GM18870 (cell line): ENCODE results near the gene CPT1C.

ENCODE experiments used
- ATAC-seq: cut with Tn5 transposase; IDR thresholded peaks from one replicate; pipeline ENCODE4 v1.9.1; 2021; ENCODE audit warnings: moderate library complexity; ENCODE audit not compliant: unreplicated experiment

The CPT1C gene

DNA sequence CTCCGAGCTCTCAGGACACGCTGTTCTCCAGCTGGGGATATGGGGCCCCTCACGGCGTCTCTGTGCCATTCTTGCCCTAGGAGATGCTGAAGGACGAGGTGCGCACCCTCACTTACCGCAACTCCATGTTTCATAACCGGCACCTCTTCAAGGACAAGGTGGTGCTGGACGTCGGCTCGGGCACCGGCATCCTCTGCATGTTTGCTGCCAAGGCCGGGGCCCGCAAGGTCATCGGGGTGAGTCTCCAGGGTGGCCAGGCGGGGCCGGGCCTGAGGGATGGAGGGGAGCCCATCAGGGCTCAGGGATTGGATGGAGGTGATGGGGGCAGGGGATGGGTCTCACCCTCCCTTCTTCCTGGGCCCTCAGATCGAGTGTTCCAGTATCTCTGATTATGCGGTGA is 9.1 kb upstream of the CPT1C start:
- ATAC-seq = no peak

DNA sequence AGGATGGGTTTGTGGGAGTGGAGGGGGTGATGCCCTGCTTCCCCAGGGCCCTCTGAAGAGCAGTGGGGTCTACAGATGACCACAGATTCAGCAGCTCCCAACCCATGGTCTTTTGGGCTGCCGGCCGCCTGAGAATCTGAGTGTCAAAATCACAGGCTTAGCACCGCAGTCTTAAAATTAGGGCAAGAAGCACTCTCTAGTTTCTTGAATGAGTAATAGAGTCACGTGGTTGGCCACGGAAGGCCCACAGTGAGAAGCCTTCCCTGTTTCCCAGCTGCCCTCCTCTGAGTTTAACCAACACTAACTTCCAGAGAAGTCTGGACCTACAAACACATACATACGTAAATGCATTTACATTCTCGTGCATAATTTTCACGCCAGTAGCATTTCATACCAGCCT is 8.6 kb upstream of the CPT1C start:
- ATAC-seq = no peak

DNA sequence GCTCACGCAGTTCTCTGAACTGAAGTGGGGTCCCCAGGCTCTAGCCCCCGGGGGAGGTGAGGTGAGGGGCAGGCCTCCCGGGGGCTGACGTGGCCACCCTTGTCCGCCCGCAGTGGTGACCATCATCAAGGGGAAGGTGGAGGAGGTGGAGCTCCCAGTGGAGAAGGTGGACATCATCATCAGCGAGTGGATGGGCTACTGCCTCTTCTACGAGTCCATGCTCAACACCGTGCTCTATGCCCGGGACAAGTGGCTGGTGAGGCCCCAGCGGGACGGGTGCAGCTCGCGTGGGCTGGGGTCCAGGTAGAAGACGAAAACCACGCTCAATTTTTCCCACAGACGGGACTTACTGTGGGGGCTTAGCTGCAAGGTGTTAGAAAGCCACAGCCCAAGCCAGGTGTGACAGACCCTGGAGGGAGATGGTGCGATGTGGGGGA is 7.1 kb upstream of the CPT1C start:
- ATAC-seq = no peak

DNA sequence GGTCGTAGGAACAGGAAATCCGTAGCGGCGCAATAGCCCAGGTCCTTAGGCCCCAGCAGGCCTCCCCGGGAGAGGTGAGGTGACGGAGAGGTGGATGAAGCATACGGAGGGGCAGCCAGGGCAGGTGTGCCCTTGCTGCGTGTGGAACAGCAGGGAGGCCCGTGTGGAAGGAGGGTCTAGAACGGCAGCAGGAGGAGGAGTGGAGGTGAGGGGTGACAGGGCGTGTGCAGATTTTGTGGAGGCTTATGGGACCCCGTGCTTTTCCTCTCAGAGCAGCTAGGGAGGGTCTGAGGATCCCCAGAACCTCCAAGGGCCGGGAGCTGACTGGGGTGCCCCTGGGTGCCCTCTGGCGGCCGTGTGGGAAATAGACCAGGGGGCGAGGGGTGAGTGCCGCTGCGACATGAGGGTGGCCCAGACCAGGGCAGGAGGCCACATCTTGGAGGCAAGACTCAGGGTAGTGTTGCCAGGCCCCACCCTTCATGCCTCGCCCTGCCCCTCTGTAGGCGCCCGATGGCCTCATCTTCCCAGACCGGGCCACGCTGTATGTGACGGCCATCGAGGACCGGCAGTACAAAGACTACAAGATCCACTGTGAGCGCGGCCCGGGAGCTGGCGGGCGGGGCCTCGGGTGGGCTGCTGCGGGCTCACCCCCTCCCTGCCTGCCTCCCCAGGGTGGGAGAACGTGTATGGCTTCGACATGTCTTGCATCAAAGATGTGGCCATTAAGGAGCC is 6.5 kb upstream of the CPT1C start:
- ATAC-seq = no peak

DNA sequence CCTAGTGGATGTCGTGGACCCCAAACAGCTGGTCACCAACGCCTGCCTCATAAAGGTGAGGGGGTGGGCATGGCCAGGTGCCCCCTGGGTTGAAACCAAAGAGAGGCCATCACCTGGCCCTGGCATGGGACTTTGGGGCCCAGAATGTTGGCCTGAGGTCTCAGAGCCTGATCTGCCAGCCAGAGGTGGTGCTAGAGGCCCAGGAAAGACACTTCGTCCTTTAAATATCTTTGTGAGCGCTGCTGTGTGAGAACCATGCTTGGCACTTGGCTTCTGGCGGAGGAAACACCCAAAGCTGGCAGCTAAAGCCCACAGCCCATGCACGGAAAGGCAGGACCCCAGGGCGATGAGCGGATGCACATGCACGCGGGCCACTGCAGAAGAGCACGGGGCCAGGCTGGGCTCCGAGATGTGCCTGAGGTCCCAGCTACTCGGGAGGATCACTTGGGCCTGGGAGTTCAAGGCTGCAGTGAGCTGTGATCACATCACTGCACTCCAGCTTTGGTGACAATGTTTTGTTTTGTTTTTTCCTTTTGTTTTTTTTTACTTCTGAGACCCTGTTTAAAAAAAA is 5.8 kb upstream of the CPT1C start:
- no peak for ATAC-seq

DNA sequence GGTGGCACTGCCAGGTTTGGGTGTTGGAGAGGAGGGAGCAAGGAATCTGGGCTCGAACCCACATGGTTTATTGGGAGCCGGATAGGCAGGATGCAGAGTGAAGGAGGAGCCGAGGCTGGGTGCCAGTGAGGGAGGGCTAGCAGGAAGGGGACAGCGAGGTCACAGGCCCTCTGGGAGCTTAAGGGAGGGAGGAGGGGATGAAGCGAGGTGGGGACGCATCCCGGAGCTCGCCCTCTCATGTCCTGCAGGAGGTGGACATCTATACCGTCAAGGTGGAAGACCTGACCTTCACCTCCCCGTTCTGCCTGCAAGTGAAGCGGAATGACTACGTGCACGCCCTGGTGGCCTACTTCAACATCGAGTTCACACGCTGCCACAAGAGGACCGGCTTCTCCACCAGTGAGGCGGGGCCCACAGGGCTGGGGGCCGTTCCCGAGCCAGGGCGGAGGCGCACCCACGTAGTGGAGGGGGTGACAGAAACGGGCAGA is 5.0 kb upstream of the CPT1C start:
- no peak for ATAC-seq

DNA sequence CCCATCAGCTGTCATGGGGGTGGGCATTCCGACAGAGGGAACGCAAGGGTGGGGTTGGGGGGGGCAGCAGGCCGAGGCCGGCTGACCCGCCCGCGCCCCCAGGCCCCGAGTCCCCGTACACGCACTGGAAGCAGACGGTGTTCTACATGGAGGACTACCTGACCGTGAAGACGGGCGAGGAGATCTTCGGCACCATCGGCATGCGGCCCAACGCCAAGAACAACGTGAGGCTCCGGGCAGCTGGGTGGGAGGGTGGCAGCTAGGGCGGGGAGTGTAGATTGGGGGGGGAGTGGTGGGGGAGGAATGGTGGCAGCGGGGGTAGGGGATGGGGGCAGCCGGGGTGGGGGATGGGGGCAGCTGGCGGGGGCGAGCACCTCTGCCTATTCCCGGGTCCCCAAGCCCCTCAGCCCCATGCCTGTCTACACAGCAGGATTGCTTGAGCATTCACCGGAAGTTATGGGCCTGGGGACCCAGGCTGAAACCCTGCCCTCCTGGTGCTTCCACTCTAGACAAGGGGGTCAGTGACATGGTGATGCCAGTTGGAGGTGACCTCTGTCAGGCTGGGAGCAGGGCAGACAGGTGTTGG is 4.3 kb upstream of the CPT1C start:
- no peak for ATAC-seq

DNA sequence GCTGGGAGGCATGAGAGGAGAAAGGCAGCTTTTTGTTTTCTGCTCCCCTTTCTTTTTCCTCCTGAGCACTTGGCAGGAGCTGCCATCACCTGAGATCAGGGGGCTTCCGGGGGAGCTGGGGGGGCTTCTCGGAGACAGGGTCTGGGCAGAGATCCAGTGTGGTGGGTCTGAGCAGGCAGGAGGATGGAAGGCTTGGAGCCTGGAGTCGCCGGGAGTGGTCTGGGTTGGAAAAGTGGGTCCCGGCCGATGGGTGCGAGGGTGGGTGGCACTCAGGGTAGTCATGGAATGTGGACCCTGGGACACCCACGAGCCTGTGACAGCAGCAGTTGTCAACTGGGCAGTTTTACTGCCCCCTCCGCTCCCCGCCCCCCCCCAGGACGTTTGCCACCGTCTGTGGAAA is 3.8 kb upstream of the CPT1C start:
- no peak for ATAC-seq

DNA sequence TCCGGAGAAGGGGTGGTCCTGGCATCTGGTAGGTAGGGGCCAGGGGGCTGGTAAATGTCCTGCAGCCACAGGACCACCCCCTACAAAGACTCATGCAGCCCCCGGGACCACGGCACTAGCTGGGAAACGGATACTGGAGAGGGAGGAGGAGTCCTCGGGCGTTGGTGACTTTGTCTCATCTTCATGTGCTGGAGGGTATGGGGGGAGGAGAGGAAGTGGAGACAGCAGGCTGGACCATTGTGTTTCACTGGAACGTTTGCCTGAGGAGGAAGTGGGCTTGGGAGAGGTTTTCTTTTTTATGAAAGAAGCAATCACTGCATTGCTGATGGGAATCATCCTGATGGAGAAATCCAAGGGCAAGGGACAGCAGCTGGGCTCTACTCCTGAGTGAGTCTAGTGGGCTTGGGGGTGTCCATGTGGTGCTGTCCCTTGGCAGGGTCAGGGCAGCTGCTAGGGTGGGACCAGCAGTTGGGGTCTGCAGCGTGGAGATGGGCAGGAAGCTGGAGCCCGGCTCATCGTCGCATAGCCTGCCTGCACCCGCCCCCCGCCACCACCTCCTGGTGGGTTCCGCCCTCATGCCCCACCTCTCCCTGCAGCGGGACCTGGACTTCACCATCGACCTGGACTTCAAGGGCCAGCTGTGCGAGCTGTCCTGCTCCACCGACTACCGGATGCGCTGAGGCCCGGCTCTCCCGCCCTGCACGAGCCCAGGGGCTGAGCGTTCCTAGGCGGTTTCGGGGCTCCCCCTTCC is 3.2 kb upstream of the CPT1C start:
- no peak for ATAC-seq

DNA sequence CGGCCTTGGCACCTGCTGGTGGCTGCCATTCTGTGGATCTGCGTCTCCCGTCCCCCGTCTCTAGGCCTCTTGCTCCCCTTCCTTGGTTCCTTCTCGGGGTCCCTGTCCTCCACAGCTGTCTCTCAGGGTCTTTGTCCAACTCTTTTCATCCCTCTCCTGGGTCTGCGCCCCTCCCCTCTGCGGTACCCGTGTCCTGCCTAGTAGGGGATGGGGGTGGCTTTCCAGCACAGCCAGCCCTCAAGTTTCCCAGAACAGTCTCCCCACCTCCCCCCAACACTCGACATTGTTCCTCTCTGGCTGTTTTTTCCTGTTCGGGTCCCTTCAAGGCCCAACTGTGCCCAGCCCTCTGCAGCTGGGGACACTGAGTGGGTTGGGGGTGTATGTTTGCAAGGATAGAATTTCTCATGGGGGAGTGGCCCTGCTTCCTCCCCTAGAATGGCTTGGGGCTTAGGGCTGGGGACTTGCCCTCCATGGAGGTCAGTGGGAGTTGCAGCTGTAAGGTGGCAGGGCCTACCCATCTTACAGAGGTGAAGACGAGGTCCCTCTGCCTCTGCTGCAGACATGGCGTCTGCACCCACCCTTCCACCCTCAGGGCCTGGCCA is 2.3 kb upstream of the CPT1C start:
- no peak for ATAC-seq

DNA sequence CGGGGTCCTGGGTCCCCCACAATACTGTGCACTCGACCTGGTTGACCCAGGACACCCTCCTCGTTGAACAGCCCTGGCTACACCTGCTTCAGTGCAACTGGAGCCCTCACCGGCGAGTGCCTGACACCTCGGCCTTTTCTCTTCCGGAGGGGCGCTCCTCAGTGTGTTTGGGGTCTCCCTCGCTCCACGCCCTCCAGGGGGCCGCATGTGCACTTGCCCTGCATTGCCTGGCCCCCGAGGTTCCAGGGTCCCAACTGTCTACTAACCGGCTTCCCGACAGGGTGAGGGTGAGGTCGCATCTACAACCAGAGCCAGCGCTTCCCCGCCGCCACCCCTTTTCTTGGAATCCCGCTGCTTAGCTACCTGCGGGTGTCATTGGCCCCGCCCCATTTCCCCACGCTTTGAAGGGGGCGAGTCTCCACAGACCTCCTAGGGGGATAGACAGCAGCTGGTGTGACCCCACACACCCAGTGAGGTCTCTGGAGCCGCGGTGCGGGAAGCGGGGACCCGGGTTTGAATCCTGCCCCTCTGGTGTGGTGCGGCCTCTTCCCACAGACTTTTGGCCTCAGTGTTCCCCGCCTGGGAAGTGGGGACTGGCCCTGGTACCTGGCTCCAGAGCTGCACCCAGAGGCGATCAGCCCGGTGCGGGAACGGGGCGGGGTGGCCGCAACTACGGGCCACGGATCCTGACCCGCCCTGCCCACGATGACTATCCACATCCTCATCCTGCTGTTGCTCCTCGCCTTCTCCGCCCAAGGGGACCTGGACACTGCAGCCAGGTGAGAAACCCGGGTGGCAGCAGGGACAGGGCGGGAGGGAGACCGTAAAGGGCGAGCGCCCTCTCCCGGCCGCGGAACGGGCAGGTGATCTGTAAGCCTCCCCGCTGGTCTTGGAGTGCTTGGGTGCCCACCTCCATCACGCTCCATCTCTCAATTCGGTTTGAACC is 1.5 kb upstream of the CPT1C start, which contains the start of gene ADM5:
TSS of gene ADM5 (plus strand) at position 462 of the 946 bp plus-strand sequence. CDS start at position 706, 244 bp downstream.
- ATAC-seq = no peak

DNA sequence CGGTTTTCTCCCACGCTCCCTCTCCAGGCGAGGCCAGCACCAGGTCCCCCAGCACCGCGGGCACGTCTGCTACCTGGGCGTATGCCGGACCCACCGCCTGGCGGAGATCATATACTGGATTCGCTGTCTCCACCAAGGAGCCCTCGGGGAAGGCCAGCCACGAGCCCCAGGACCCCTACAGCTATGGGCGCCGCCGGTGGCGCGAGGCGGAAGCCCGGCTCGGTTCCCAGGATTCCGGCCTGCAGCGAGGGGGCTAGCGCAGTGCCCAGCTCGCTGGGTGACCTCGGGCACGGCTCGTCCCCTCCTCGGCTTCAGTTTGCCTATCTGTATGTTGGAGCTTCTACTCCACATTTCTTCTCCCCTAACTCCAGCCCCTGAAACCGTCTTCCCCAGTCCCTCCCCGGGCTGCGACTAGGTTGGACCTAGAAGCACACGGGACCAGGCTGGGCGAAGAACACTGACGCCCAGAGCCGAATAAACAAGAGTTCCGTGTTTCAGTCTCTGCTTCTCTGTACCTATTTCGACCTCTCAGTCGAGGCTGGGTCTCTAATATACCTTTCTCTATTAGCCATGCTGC is 749 bp upstream of the CPT1C start:
- ATAC-seq = no peak

DNA sequence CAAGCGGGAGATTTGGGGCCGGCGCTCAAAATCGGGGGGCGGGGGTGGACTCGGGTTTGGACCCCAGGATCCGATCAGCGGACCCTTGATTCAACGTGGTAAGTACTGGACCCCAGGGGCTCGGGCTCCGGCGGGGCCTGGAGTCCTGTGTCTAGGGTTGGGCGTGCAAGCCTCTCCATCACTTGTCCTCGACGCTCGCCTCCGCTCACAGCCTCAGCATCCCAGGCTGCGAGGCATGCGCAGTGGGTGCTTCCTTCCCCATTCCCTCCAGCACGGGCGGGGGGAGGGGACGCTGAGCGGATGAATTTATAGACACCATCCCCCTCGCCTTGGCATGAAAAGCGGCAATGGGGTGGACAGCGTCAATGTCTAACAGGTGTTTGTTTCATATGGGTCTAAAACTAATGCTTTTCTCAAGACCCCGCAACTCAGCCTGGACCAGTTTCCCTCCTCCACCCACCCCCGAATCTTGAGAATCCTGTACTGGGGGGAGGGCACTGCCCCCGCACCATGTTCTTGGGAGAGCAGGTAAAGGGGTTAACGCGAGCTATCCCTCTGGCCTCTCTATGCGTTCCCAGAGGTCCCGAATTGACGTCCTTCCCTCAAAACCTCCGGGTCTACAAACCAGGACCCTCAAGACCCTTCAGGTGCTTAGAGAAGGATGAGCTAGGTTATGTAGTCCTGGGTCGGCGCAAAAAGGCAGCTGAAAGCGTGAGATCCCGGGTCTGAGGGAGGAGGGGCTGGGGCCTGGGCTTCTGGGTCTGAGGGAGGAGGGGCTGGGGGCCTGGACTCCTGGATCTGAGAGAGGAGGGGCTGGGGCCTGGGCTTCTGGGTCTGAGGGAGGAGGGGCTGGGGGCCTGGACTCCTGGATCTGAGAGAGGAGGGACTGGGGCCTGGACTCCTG is 579 bp downstream of the CPT1C start:
- no peak for ATAC-seq

DNA sequence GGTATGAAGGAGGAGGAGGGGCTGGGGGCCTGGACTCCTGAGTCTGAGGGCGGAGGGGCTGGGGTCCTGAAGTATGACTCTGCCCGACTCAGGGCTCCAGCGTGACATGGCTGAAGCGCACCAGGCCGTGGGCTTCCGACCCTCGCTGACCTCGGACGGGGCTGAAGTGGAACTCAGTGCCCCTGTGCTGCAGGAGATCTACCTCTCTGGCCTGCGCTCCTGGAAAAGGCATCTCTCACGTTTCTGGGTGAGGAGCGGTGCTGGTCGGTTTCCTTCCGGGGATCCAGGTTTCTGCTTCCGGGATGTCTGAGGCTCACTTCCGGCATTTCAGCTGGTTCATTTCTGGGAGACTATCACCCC is 1.2 kb downstream of the CPT1C start:
- ATAC-seq = no peak

DNA sequence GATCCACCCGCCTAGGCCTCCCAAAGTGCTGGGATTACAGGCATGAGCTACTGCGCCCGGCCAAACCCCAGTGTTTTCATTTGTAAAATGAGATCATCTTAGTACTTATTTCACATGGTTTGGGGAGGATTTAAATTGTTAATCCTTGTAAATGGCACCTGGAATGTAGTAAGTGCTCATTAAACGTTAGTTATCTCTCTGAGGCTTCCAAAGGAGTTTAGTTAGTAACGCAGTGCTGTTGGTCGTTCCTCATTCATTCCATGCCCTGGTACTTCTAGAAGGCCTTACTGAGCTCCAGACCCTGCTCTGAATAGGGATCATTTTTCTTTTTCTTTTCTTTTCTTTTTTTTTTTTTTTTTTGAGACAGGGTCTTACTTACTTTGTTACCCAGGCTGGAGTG is 5.2 kb downstream of the CPT1C start:
- ATAC-seq = no peak

DNA sequence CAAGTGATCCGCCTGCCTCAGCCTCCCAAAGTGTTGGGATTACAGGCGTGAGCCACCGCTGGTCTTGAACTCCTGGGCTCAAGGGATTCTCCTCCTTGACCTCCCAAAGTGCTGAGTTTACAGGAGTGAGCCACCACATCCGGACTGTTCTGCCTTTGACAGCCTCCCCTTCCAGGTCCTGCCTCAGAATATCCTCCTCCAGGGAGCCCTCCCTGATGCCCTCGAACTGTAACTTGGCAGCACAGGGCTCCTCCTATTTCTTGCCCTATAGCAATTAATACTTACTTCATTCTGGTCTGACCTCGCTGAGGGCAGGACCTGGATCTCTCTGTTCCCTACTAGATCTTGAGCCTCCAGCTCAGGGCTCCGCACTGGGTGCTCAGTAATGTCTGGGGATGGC is 5.9 kb downstream of the CPT1C start:
- ATAC-seq = no peak

DNA sequence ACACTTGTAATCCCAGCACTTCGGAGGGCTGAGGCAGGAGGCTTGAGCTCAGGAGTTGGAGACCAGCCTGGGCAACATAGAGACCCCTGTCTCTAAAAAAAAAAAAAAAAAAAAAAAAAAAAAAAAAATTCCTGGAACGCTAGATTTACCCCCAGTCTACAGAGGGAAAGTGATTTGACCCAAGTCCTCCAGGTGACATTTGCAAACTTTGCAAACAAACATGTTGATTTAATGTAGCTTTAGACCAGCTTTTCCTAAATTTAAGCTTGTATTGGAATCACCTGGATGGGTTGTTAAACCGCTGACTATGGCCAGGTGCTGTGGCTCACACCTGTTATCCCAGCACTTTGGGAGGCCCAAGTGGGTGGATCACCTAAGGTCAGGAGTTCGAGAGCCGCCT is 8.4 kb downstream of the CPT1C start:
- ATAC-seq = no peak

DNA sequence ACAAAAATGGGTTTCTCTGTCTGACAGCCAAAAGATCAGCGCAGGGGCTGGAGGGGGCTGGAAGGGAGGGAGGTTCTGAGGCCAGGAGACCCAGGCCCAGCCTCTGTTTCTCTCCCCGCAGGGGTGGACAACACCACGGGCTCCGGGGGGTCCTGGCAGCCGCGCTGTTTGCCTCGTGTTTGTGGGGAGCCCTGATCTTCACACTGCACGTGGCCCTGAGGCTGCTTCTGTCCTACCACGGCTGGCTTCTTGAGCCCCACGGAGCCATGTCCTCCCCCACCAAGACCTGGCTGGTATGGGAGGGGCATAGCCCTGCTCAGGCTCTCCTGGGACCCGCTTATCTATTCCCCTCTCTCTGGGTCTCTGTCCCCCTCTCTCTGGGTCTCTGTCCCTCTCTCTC is 9.6 kb downstream of the CPT1C start:
- no peak for ATAC-seq

DNA sequence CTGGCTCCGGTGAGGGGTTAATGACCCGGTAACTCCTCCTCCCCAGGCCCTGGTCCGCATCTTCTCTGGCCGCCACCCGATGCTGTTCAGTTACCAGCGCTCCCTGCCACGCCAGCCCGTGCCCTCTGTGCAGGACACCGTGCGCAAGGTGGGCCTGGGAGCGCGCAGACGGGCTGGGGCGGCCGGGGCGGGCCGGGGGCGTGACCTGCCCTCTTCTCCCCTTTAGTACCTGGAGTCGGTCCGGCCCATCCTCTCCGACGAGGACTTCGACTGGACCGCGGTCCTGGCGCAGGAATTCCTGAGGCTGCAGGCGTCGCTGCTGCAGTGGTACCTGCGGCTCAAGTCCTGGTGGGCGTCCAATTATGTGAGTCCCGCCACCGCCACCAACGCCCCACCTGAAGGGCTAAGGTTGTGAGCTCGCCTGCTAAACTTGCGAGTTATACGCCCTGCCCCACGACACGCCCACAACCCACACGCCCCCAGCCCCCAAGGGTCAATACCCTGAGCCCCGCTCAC is 10.4 kb downstream of the CPT1C start:
- no peak for ATAC-seq
